Activated CD4-positive, alpha-beta memory T cell treated with anti-CD3 and anti-CD28 coated beads for 36 hours (primary cell): Measurements from ENCODE around the gene SMPD3. TPM values are rescaled to one million over a fixed set of nuclear protein-coding genes. Genes with fewer than 3 reads are reported as not detected.

Source experiments
- total RNA-seq, 2 experiments: library from RNA; stranded (reverse); gene quantifications; one replicate each; pipeline ENCODE4 v1.2.3, GENCODE V29; 2021

The SMPD3 gene
- total RNA-seq, 2 experiments from 2014 or later: 0.07 to 0.12 TPM

Other genes with a start within 250 kb of the SMPD3 start
- under 1 TPM; 0.27 to 0.59 TPM for gene ESRP2, start 212.4 kb downstream of the SMPD3 start, total RNA-seq
- 1 to 10 TPM; 8.0 to 8.7 TPM for gene PLA2G15, start 203.1 kb downstream of the SMPD3 start, total RNA-seq
- 10 to 100 TPM; 62.8 to 63.8 TPM for gene SLC7A6, start 184.0 kb downstream of the SMPD3 start, total RNA-seq
- 10 to 100 TPM; 20.6 to 22.2 TPM for gene SLC7A6OS, start 137.6 kb downstream of the SMPD3 start, total RNA-seq
- 10 to 100 TPM; 60.4 to 62.8 TPM for gene PRMT7, start 137.5 kb downstream of the SMPD3 start, total RNA-seq
- gene ZFP90, start 90.8 kb upstream of the SMPD3 start, total RNA-seq: 10 to 100 TPM; 36.6 to 40.2 TPM
- 1 to 10 TPM; 5.2 to 5.3 TPM for gene CDH3, start 196.8 kb upstream of the SMPD3 start, total RNA-seq